BLaER1 (cell line): ENCODE measurements around the gene FBXW10.
A peak's percentile ranks its signal among the peaks of the same experiment; 100 is the strongest.
"Not testable (repeated sequence)": the region's sequence is repeated elsewhere in the genome, so short reads cannot be mapped to it uniquely, and the experiment has no call there.

ENCODE experiments used
- H3K27ac ChIP-seq: shearing (Covaris generic); formaldehyde crosslinking; 2 replicates; pipeline ENCODE4 v1.8.1; 2022
- H3K27me3 ChIP-seq: shearing (Covaris generic); formaldehyde crosslinking; 2 replicates; pipeline ENCODE4 v1.8.1; 2022
- H3K36me3 ChIP-seq: shearing (Covaris generic); formaldehyde crosslinking; 2 replicates; pipeline ENCODE4 v1.8.1; 2022
- H3K4me1 ChIP-seq: shearing (Covaris generic); formaldehyde crosslinking; 2 replicates; pipeline ENCODE4 v1.8.1; 2022
- H3K4me2 ChIP-seq: shearing (Covaris generic); formaldehyde crosslinking; 2 replicates; pipeline ENCODE4 v1.8.1; 2022
- H3K4me3 ChIP-seq: shearing (Covaris generic); formaldehyde crosslinking; 2 replicates; pipeline ENCODE4 v1.8.1; 2022
- H3K9ac ChIP-seq: shearing (Covaris generic); formaldehyde crosslinking; 2 replicates; pipeline ENCODE4 v1.8.1; 2022
- H3K9me3 ChIP-seq: shearing (Covaris generic); formaldehyde crosslinking; 2 replicates; pipeline ENCODE4 v1.8.1; 2022
- H4K20me1 ChIP-seq: shearing (Covaris generic); formaldehyde crosslinking; 2 replicates; pipeline ENCODE4 v1.8.1; 2022

FBXW10 gene

GRCh38 chr17:18743699-18744421, at the start of gene FBXW10:
Gene FBXW10, plus strand, starts transcription at chr17:18744054. Its CDS starts 191 bp downstream, at chr17:18744245.
- not testable (repeated sequence) for H3K9me3 ChIP-seq, H3K9ac ChIP-seq, H3K27ac ChIP-seq, H3K4me2 ChIP-seq, H4K20me1 ChIP-seq, H3K27me3 ChIP-seq, H3K4me1 ChIP-seq, H3K36me3 ChIP-seq, H3K4me3 ChIP-seq

- H3K36me3 ChIP-seq, H3K27me3 ChIP-seq, H3K4me2 ChIP-seq, H4K20me1 ChIP-seq, H3K9ac ChIP-seq, H3K4me1 ChIP-seq, H3K9me3 ChIP-seq, H3K27ac ChIP-seq, H3K4me3 ChIP-seq: not testable (repeated sequence)
Measured at GRCh38 chr17:18695143-18695542, 48.7 kb upstream of the FBXW10 start.

- H3K27me3 ChIP-seq, H3K9me3 ChIP-seq, H4K20me1 ChIP-seq, H3K36me3 ChIP-seq, H3K4me1 ChIP-seq, H3K27ac ChIP-seq: not testable (repeated sequence)
- peak overlapping the region; percentile 74 for H3K4me2 ChIP-seq
- peak overlapping the region; percentile 73; the same call in 1 of the 2 replicates for H3K9ac ChIP-seq
- peak overlapping the region; percentile 67 for H3K4me3 ChIP-seq
Measured at GRCh38 chr17:18698473-18699103, 45.3 kb upstream of the FBXW10 start.

- H3K4me2 ChIP-seq, H4K20me1 ChIP-seq, H3K27me3 ChIP-seq, H3K4me1 ChIP-seq, H3K27ac ChIP-seq, H3K9ac ChIP-seq, H3K4me3 ChIP-seq, H3K9me3 ChIP-seq, H3K36me3 ChIP-seq: not testable (repeated sequence)
Measured at GRCh38 chr17:18705955-18706354, 37.9 kb upstream of the FBXW10 start.

- H4K20me1 ChIP-seq, H3K27ac ChIP-seq, H3K4me3 ChIP-seq, H3K4me2 ChIP-seq, H3K27me3 ChIP-seq, H3K4me1 ChIP-seq, H3K9me3 ChIP-seq, H3K36me3 ChIP-seq, H3K9ac ChIP-seq: not testable (repeated sequence)
Measured at GRCh38 chr17:18708215-18708614, 35.6 kb upstream of the FBXW10 start.

- H3K9ac ChIP-seq, H3K9me3 ChIP-seq, H3K27ac ChIP-seq, H3K36me3 ChIP-seq, H3K4me2 ChIP-seq, H3K27me3 ChIP-seq, H3K4me1 ChIP-seq, H3K4me3 ChIP-seq, H4K20me1 ChIP-seq: not testable (repeated sequence)
Measured at GRCh38 chr17:18712354-18712999, 31.4 kb upstream of the FBXW10 start.

- H3K36me3 ChIP-seq, H3K9me3 ChIP-seq, H3K4me1 ChIP-seq, H4K20me1 ChIP-seq, H3K4me2 ChIP-seq, H3K9ac ChIP-seq, H3K27me3 ChIP-seq, H3K4me3 ChIP-seq, H3K27ac ChIP-seq: not testable (repeated sequence)
Measured at GRCh38 chr17:18718643-18719427, 25.0 kb upstream of the FBXW10 start.

- H3K4me1 ChIP-seq, H3K9me3 ChIP-seq, H3K4me3 ChIP-seq, H3K27ac ChIP-seq, H3K36me3 ChIP-seq, H3K9ac ChIP-seq, H3K27me3 ChIP-seq, H3K4me2 ChIP-seq, H4K20me1 ChIP-seq: not testable (repeated sequence)
Measured at GRCh38 chr17:18719428-18720110, 24.3 kb upstream of the FBXW10 start.

- not testable (repeated sequence) for H3K4me1 ChIP-seq, H3K4me2 ChIP-seq, H3K9ac ChIP-seq, H3K36me3 ChIP-seq, H3K9me3 ChIP-seq, H3K4me3 ChIP-seq, H4K20me1 ChIP-seq, H3K27me3 ChIP-seq, H3K27ac ChIP-seq
Measured at GRCh38 chr17:18721775-18722547, 21.9 kb upstream of the FBXW10 start.

GRCh38 chr17:18722612-18723011, 21.2 kb upstream of the FBXW10 start:
- not testable (repeated sequence) for H3K4me1 ChIP-seq, H3K9me3 ChIP-seq, H4K20me1 ChIP-seq, H3K27me3 ChIP-seq, H3K9ac ChIP-seq, H3K27ac ChIP-seq, H3K36me3 ChIP-seq, H3K4me3 ChIP-seq, H3K4me2 ChIP-seq

GRCh38 chr17:18723509-18723908, 20.3 kb upstream of the FBXW10 start:
- H3K9ac ChIP-seq, H3K4me1 ChIP-seq, H3K4me3 ChIP-seq, H3K4me2 ChIP-seq, H4K20me1 ChIP-seq, H3K27me3 ChIP-seq, H3K36me3 ChIP-seq, H3K9me3 ChIP-seq, H3K27ac ChIP-seq: not testable (repeated sequence)

GRCh38 chr17:18732438-18732837, 11.4 kb upstream of the FBXW10 start:
- H3K9me3 ChIP-seq, H3K36me3 ChIP-seq, H3K4me2 ChIP-seq: not testable (repeated sequence)

GRCh38 chr17:18733350-18733749, 10.5 kb upstream of the FBXW10 start:
- H3K27ac ChIP-seq, H3K9ac ChIP-seq, H3K4me2 ChIP-seq, H4K20me1 ChIP-seq, H3K27me3 ChIP-seq, H3K4me3 ChIP-seq, H3K4me1 ChIP-seq, H3K36me3 ChIP-seq, H3K9me3 ChIP-seq: not testable (repeated sequence)

More at GRCh38 chr17:18732438-18732837, 11.4 kb upstream of the FBXW10 start:
- H3K9ac ChIP-seq, H3K27ac ChIP-seq, H4K20me1 ChIP-seq, H3K27me3 ChIP-seq, H3K4me3 ChIP-seq, H3K4me1 ChIP-seq: not testable (repeated sequence)
